NT2/D1 (cell line): Measurements from ENCODE around the gene VANGL1.

ENCODE experiments used
- DNase-seq: peaks from one replicate; pipeline ENCODE4 v3.0.0-alpha.2; 2011; ENCODE audit warnings: low read depth, low spot score
- H3K27me3 ChIP-seq: 2 replicates; pipeline ENCODE4 v1.6.0; 2011; ENCODE audit warnings: mild to moderate bottlenecking; ENCODE audit not compliant: insufficient read length, insufficient read depth
- H3K36me3 ChIP-seq: 2 replicates; pipeline ENCODE4 v1.6.1; 2011; ENCODE audit warnings: mild to moderate bottlenecking, low read length, mixed read lengths; ENCODE audit not compliant: insufficient read depth, insufficient read length
- H3K4me1 ChIP-seq: 2 replicates; pipeline ENCODE4 v1.5.1; 2011; ENCODE audit not compliant: insufficient read depth, insufficient read length
- H3K4me3 ChIP-seq: 2 replicates; pipeline ENCODE4 v1.5.1; 2011; ENCODE audit warnings: low read depth; ENCODE audit not compliant: insufficient read length
- H3K9ac ChIP-seq: 2 replicates; pipeline ENCODE4 v1.6.0; 2011; ENCODE audit warnings: low read depth; ENCODE audit not compliant: insufficient read length
- H3K9me3 ChIP-seq: 2 replicates; pipeline ENCODE4 v1.5.1; 2011; ENCODE audit warnings: mild to moderate bottlenecking, low read length; ENCODE audit not compliant: insufficient read depth
- SUZ12 ChIP-seq: IDR thresholded peaks from 2 replicates; pipeline ENCODE4 v1.6.1; 2011; ENCODE audit not compliant: insufficient read length, insufficient read depth; ENCODE audit errors: extremely low read depth
- YY1 ChIP-seq: IDR thresholded peaks from 2 replicates; pipeline ENCODE4 v1.6.1; 2011; ENCODE audit not compliant: insufficient read length, insufficient read depth
- ZNF274 ChIP-seq: IDR thresholded peaks from 2 replicates; pipeline ENCODE4 v1.6.1; 2011; ENCODE audit warnings: mild to moderate bottlenecking, low read depth, low read length

Gene VANGL1

DNA sequence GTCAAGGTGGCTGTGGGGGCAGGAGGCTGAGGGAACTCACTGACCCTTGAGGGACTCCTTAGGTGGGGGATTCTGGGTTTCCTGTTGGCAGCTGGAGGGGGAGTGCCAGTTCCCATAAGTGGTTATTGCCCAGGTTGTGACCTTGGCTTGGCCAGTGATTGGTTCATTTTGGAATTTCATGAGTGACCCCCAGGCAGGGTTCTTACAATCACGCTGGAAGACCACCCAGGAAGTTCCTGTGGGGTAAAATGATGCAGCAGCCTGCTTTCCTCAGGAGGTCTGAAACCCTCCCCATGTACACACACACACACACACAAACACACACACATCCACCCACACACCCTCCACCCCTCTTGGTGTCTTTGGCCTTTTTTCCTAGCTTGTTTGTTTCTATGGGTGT, 16.9 kb downstream of the VANGL1 start:
- Histone ChIP-seq H3K9ac (no peak overlapping the region), H3K36me3 (peaks cover 81% of the 10 kb centered on the region), H3K4me3 (no peak overlapping the region), H3K4me1 (peaks cover 11% of the 10 kb centered on the region), H3K27me3 (no peaks in the 10 kb centered on the region), H3K9me3 (peaks cover 10% of the 10 kb centered on the region)
- no peak for DNase-seq
- no peak for TF ChIP-seq SUZ12
- TF ChIP-seq ZNF274: no peak
- TF ChIP-seq YY1: no peak

DNA sequence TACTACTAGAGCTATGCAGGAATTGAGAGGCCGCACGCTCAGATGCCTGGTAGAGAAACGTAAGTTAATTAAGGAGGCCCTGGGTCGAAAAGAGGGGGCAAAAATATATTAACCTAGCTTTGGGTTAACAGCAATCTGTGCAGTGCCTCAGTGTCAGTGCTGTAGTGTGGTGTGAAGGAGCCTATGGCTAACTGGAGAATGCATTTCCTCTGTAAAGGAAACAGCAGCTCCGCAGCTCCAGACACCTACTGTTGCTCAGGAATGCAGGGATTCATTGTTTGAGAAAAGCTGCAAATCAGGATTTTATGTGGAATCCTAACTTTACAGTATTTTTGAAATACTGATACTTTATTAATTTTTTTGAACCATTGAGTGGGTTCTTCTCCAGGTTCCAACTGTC, 18.4 kb downstream of the VANGL1 start:
- Histone ChIP-seq H3K9me3 (peaks cover 10% of the 10 kb centered on the region), H3K4me3 (no peak overlapping the region), H3K36me3 (peaks cover 90% of the 10 kb centered on the region), H3K9ac (no peak overlapping the region), H3K4me1 (peaks cover 5% of the 10 kb centered on the region), H3K27me3 (no peaks in the 10 kb centered on the region)
- no peak for TF ChIP-seq YY1
- TF ChIP-seq ZNF274: no peak
- TF ChIP-seq SUZ12: no peak
- DNase-seq: no peak

DNA sequence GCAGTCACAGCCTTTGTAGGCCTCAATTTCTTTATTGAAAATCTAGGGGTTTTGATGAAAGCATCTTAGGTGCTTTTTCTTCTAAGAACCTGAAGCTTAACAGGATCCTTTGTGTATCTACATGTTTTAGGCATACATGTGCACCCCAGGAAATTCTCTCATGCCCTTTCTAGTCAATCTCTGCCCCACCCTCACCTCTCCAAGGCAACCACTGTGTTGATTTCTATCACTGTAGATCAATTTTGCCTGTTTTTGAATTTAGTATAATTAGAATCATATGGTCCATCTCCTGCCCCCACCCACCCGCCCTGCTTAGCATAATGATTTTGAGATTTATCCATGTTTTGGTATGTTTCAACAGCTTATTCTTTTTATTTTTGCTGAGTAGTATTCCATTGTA, 19.4 kb downstream of the VANGL1 start:
- Histone ChIP-seq H3K4me1 (no peaks in the 10 kb centered on the region), H3K4me3 (no peak overlapping the region), H3K9ac (no peak overlapping the region), H3K36me3 (peaks cover 90% of the 10 kb centered on the region), H3K27me3 (no peaks in the 10 kb centered on the region), H3K9me3 (peaks cover 10% of the 10 kb centered on the region)
- no peak for DNase-seq
- TF ChIP-seq SUZ12: no peak
- TF ChIP-seq YY1: no peak
- no peak for TF ChIP-seq ZNF274

DNA sequence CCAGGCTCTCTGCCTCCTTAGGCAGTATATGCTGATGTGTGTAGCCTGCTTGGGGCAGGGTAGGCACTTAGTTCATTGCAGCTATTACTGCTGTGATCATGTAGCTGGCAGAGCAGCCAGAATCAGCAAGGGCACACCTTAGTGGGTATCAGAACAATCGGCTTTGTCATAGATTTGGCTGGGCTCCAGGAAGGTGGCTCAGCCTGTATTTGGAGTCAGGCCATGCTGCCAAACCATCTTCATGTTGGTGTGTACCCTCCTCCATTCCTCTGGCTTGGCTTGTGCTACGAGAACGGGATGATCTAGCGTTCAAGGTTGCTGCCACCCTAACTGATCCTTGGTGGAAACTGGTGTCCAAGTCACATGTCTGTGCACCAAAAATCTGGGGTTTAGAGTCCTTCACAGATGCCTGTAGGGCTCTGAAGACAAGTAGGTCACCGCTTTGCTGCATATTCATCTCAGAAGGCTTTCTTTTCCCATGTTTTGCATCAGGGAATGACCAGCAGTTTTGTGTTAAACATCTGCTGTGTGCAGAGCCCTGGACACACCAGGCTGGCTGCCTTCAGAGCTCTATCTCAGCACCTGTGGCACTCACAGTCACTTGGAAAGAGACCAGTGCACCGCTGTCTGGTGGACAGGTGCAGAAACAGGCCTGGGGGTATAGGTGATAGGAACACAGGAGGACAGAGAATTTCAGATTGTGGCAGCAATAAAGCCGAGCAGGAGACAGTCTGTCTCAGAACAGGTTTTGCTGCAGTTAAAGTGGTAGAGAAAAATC, 23.7 kb downstream of the VANGL1 start:
- no peaks in the 10 kb centered on the region for H3K27me3 ChIP-seq
- DNase-seq: no peak
- H3K4me1 ChIP-seq: no peaks in the 10 kb centered on the region
- H3K36me3 ChIP-seq: peaks cover 88% of the 10 kb centered on the region
- peaks cover 28% of the 10 kb centered on the region for H3K9me3 ChIP-seq
- TF ChIP-seq SUZ12: no peak
- no peak for TF ChIP-seq YY1
- TF ChIP-seq ZNF274: no peak
- no peak overlapping the region for H3K4me3 ChIP-seq
- H3K9ac ChIP-seq: no peak overlapping the region

DNA sequence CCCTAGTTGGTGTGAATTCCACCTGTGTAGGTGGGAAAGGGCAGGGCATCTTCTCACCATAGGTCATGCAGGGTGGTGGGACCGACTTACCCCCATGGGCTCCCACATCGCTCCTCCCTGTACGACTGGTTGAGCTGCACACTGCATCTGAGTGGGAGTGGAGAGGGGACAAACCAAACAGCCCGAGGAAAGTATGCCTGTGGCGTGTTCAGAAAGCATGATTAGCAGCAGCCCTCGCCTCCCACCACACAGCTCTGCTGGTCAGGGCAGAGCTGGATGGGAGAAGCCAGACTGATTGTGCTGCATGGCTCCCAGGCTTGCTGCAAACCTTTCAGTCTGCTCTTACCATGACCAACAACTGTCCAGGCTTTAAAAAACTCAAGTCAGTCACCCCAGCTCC, 24.4 kb downstream of the VANGL1 start:
- no peaks in the 10 kb centered on the region for H3K27me3 ChIP-seq
- TF ChIP-seq SUZ12 (no peak), ZNF274 (no peak), YY1 (no peak)
- H3K9me3 ChIP-seq: peaks cover 28% of the 10 kb centered on the region
- DNase-seq: no peak
- no peak overlapping the region for H3K4me3 ChIP-seq
- peaks cover 89% of the 10 kb centered on the region for H3K36me3 ChIP-seq
- no peaks in the 10 kb centered on the region for H3K4me1 ChIP-seq
- no peak overlapping the region for H3K9ac ChIP-seq

DNA sequence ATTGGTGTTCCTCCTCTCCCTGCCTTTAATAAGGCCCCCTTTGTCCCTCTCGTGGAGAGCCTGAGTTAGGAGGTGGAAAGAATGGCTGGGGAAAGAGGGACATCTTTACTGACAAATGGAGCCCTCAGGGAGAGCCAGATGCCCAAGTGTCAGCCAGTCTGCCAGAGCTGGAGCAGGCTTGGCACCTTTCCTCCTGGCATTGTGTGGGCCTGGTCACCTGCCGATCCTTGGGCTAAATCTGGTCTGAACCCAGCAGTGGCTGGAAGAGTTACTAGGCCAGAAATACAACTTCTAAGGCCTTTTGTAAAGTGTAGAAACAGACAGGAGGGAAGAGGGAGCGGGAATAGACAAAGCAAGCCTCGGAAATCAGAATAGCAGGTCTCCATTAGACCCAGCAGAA, 24.9 kb downstream of the VANGL1 start:
- H3K27me3 ChIP-seq: no peaks in the 10 kb centered on the region
- TF ChIP-seq SUZ12 (no peak), ZNF274 (no peak), YY1 (no peak)
- DNase-seq: no peak
- peaks cover 28% of the 10 kb centered on the region for H3K9me3 ChIP-seq
- no peaks in the 10 kb centered on the region for H3K4me1 ChIP-seq
- H3K9ac ChIP-seq: no peak overlapping the region
- no peak overlapping the region for H3K4me3 ChIP-seq
- H3K36me3 ChIP-seq: peaks cover 94% of the 10 kb centered on the region

DNA sequence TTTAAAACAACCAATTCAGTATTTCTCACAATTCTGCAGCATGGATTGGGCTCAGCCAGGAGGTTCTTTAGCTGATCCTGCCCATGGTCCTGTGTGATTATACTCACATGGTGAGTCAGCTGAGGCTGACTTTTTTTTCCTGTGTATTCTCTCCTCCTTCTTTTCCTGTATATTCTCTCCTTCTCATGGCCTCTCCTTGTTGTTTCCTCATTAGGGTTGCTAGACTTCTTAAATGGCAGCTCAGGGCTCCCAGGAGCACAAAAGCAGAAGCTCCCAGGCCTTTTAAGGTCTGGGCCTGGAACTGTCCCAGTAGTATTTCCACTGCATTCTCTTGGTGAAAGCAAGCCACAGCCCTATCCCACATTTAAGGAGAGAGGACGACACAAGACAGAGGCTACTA, 26.8 kb downstream of the VANGL1 start:
- H3K27me3 ChIP-seq: no peaks in the 10 kb centered on the region
- TF ChIP-seq YY1 (no peak), SUZ12 (no peak), ZNF274 (no peak)
- H3K9ac ChIP-seq: no peak overlapping the region
- H3K4me3 ChIP-seq: no peak overlapping the region
- no peak for DNase-seq
- no peaks in the 10 kb centered on the region for H3K4me1 ChIP-seq
- H3K9me3 ChIP-seq: peaks cover 28% of the 10 kb centered on the region
- peaks cover 95% of the 10 kb centered on the region for H3K36me3 ChIP-seq
